Measurements from ENCODE around the gene PCLO.
"Not testable (repeated sequence)": the region's sequence is repeated elsewhere in the genome, so short reads cannot be mapped to it uniquely, and the experiment has no call there.

The PCLO gene

DNA sequence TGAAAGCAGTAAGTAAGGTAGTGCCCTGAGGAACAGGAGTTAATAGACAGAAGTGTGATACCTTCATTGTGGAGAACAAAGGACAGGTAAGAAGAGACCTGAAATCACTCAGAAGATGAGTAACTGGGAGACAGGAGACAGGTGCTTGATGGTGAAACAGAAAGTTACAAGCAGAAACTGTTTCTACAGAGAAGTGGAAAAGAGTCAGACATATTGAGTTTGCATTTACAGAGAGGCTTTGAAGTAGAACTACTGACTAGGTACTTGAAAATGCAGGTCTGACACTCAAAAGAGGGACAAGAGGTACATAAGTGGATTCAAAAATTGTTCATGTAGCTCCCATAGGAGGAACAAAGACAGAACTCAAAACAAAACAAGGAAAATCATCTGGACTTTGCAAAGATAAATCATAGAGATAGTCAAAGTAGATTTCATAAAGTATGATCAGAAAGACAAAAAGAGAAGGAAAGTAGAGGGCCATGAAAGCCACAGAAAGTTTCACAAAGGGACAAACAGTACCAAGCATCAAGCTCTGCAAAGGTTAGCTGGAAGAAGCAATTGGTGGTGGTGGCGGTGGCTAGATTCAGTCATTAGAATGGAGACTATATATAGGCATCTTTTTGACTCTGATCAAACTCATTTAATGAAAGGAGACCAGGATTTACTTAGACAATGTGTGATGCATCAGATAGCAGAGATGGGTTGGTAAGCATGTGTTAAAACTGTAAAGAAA lies 198.4 kb downstream of the PCLO start:
- no peak for DNase-seq (ENCODE audit: low read depth)

DNA sequence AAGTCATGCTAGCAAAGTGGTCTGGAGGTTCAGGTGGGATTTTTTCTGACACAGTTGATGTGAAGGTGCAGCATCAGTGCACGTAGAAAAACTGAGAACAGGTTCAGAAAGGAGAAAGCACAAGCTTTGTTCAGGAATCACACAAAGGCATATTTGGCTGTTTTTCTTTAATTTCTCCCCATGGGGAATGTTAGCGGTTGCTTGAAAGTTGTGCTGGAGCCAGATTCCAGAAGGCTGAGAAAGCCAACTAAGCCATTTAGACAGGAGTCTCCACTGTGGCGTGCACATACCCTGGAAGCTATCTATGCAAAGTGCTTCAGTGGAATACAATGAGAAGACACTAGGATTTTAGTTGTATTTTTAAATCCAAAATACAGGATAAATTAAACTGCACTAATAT lies 201.4 kb downstream of the PCLO start:
- no peak for DNase-seq (ENCODE audit: low read depth)

DNA sequence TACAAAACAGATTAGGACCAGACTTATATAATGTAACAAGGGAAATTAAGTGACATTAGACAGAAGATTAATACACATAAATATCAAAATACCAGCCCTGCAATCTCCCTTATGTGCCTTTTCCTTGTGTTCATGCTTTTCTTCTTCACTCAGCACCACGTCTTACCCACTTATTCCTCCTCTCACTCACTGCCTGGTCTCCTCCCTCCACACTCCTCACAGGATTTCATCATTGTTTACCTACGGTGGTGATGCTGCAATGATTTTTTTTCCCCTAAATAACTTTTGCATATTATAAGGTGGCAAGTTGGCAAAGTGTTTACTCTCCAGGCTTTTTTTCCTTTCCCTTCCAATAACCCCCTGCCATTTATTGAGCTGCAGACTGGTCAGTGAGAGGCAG lies 203.2 kb downstream of the PCLO start:
- no peak for DNase-seq (ENCODE audit: low read depth)

DNA sequence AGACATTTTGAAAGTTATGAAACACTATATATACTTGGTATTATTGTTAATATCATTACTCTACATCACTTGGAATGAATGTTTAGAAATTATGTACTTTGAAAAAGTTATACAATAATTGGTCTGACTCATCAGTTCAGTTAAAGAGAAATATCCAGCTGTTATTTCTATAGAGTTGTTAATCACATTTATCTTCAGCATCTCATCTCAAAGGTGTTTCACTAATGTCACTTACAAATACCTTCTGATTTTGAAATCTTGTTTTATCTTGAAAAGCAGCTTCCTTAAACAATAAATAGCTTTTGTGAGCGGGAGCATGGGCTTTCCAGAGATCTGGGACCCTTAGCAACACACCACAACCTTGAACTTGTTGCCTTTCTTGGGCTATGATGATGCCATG lies 205.2 kb downstream of the PCLO start:
- DNase-seq (ENCODE audit: low read depth): no peak

DNA sequence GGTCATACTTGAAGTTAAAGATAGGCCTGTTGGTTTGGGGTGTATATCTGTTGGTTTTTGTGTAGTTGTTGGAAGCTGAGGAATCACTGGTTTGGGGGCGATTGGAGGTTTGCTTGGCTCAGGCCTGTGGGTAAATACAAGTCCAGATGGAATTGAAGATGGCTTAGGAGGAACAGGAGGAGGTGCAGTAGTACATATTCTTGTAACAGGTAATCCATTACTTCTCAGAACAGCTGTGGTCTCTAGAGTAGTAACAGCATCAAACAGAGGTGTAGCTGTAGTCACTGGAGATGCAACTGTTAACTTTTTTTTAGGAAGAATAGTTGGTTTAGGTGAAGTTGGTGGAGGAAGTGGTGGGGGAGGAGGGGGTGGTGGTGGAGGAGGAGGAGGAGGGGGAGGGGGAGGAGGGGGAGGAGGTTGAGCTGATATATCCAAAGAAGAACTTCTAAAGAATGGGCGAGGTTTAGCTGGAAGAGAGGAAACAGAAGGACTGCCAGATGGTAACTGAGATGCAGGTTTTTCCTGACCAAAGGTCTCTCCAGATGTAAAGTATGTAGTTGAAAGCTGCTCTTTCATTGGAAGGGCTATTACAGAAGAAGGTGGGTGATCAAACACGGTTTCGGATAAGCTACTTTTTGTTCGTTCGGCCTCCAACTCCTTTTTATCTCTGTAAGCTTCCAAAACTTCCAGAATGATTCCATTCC lies 209.2 kb downstream of the PCLO start:
- DNase-seq (ENCODE audit: low read depth): no peak

DNA sequence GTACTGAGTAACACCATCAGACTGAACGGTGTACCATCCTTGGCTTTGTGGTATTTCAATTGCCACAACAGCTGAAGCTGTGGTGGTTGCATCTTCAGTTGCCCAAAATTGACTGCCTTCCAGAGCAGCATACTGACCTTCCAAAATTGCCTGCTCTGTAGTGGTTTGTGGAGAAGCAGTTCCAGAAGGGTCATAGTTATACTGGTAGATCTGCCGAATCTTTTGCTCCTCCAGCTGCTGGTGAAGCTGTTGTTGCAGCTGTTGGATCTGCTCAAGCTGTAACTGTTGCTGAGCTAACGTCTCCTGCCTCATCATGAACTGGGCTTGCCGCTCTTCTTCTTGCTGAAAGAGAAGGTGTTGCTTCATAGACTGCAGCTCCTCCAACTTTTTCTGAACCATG lies 212.2 kb downstream of the PCLO start:
- DNase-seq (ENCODE audit: low read depth): no peak

DNA sequence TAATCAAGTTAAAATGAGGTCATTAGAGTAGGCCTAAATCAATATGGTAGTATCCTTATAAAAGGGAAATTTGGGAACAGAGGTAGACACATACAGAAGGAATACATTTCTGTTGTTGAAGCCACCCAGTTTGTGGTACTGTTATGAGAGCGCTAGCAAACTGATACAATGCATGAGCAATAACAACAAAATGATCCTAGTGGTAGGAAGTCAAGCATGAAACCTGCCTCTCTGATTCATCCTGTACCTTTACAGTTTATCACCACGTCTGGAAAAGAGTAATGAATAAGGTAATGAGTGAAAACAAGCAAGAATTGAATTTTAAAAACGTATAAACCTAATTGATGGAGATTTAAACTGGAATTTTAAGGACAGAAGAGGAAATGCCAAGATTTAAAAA lies 217.2 kb downstream of the PCLO start:
- DNase-seq (ENCODE audit: low read depth): no peak

DNA sequence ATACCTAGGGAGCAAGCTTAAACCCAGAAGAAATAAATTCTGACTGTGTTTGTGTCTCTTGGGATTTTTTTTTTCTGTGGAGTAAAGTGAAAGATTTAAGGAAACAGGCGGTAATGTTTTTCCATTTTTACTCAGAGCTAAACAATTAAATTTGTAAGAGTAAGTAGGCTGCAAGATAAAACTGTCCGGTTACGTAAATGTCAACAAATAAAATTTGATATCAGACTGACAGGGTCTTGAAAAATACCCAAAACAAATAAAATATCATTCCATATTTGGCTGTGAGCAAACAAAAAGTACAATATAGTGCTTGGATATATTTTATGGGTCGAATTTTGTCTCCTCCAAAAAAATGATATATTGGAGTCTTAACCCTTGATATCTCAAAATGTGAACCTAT lies 217.6 kb downstream of the PCLO start:
- DNase-seq (ENCODE audit: low read depth): no peak

DNA sequence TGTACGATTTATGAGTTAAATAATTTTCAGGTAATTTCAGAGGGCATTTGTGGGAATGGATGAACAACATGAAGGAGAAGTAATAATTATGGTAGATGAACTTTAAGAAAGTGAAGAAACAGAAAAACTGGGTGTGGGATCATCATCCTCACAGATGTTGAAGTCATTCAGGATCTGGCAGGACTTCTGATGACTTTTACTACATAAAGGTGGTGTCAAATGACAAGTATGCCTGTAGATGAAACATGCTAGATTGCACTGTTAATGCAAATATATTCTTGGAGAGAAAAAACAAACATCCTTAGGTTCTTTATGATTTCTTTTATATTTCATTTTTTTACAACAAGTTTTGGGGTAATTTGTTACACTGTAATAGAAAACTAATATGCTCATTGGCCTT lies 230.2 kb downstream of the PCLO start:
- DNase-seq (ENCODE audit: low read depth): no peak

DNA sequence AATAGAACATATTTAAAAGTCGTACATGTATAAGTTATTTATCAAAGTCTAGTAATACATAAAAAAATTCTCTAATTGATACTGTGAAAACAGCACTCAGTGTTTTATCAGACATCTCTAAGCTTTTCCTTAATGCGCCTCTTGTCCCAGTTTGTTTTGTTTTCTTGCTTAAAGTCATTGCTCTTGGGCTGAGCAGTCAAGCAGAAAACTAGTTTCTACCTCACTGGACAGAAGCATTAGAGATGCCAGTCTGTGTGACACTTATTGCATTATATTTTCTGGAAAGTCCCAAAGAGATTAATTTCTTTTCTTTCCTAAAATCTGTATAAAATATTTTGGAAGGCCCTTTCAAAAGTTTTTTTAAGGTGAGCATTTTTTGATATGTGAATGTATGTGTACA lies 236.2 kb downstream of the PCLO start:
- DNase-seq (ENCODE audit: low read depth): no peak

DNA sequence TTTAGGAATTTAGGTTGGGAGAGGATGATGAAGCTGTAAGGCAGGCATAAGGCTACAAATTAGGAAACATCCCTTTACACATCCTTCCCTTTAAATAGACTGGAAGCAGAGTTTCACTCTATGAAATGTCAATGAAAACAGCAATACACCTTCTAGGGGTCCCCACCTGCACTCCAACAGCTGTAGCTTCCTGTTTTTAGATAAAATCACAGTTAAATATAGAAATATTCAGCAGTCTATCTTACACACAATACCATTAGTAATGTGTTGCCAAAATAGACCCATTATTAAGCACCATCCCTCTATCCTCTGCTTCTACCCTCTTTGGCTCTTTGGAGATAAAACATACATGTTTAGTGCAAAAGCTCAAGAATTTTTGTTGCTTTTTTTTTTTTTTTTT lies 237.4 kb downstream of the PCLO start:
- DNase-seq (ENCODE audit: low read depth): no peak

DNA sequence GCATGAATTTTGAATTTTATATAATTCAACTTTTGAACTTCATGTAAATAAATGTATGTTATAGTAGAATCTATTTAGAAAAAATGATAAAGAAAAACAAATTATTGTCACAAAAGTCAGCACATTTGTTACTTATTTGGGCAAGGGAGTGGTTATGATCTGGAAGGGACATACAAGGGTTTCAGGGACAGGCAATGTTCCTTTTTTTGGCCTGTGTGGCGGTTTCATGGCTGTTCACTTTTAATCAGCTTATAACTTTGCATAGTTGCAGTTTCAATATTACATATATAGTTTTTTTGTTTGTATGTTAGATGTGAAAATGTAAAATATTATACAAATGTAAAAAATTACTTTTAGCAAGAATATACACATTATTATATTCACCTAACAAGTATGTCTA lies 256.2 kb downstream of the PCLO start:
- DNase-seq (ENCODE audit: low read depth): no peak

DNA sequence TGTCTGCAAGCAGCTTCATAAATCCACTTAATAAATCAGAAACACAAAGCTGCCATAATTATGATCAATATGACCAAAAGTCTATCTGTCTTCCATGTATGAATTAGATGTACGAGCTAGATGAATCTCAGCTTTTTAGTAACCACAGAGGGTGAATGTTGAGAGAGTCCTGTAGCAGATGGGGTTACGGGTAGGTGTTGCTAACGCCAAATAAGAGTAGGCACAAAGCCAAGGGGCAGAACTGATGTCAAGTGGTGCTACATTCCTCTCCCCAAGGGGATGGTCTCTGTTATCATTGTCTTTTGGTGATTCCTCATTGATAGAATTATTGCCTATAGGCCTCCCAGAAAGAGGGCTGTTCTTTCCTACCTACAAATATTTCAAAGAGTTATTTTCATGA lies 257.8 kb downstream of the PCLO start:
- DNase-seq (ENCODE audit: low read depth): no peak

DNA sequence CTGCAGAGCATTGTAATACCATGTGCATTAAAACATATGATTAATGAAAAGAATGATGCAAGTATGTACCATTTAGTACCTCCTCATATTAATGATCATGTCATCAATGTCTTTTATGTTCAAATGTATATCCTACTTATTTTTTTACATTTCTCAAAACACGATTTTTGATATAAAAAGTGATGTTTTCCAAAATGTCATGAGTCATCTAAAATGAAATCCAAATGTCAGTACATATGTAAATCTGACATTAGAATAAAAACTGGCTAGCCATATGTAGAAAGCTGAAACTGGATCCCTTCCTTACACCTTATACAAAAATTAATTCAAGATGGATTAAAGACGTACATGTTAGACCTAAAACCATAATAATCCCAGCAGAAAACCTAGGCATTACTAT lies 261.6 kb downstream of the PCLO start:
- DNase-seq (ENCODE audit: low read depth): not testable (repeated sequence)

DNA sequence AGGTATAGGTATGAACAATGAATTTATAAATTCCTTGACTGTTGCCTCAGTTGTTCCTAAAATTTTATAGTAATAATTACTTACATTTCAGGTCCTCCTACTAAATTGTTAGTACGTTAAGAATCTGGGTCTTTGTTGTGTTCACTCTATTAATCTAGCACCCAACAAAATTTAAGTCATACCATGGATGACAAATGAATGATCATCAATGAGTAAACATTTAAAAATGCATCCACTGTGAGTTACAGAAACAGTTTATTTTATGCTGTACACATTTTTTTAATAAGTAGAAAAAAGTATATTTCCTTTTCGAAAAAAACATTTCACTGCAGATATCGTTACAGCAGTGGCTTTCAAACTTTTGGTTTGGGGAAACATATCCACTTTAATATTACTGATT lies 265.2 kb downstream of the PCLO start:
- DNase-seq (ENCODE audit: low read depth): no peak

DNA sequence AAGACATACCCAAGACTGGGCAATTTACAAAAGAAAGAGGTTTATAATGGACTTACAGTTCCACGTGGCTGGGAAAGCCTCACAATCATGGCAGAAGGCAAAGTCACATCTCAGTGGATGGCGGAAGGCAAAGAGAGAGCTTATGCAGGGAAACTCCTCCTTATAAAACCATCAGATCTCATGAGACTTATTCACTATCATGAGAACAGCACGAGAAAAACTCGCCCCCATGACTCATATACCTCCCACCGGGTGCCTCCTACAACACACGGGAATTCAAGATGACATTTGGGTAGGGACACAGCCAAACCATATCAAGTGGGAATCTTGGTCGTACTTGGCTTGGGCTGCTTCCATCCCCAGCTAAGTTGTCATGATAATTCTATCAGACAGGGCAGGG lies 268.3 kb downstream of the PCLO start:
- not testable (repeated sequence) for DNase-seq (ENCODE audit: low read depth)

DNA sequence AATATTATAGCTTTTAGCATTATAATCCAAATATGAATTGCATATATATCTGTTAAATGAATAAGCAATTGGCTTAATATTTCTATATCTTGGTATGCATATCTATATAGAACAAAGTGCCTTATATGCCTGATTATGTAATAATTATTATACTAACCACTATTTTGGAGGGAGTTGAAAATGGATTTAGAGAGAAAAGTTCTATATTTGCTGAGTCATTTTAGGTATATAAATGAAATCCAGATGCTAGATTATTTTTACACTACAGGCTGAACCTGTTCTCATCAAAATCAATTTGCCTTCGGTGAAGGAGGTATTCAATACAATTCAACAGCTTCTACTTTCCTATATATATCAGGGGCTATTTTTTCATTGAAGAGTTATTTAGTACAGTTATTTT lies 276.4 kb downstream of the PCLO start:
- no peak for DNase-seq (ENCODE audit: low read depth)

DNA sequence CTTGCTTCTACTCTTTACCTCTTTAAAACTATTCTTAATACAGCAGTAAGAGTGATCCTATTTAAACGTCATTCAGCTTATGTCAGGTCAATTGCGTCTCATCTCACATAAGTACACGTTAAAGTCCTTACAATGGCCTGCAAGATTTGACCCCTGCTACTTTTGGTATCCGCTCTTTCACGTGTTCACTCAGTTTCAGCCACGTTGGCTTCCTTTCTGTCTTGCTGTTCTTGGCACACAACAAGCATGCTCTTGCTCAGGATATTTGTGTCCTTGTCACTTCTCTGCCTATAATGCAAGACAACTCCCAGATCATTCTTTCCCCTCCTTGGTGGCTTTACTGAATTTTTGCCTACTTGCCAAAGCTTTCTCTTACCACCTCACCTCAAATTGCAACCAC lies 296.8 kb downstream of the PCLO start:
- DNase-seq (ENCODE audit: low read depth): no peak

DNA sequence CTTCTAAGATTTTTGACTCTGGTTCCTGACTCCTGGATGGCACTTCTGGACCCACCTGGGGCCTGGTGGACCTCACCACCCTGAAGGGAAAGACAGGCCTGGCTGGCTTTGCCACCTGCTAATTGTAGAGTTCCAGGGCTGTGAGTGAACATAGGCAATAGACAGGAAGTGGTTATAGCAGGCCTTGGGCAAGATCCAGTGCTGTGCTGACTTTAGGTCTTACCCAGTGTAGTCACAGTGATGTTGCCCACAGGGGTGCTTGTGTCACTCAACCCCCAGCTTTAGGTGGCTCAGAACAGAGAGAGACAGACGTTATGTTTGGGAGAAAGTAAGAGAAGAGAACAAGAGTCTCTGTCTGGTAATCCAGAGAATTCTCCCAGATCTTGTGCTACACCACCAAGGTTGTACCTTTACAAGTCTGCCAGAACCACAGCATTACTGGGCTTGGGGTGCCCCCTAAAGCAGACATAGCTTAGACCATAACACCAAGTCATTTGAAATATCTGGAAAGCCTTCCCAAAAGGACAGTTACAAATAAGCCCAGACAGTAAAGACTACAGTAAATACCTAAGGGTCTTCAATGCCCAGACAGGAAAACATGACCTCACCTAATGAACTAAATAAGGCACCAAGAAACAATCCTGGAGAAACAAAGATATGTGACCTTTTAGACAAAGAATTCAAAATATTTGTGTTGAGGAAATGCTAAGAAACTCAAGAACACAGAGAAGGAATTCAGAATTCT lies 303.4 kb downstream of the PCLO start:
- DNase-seq (ENCODE audit: low read depth): peak; percentile 16

DNA sequence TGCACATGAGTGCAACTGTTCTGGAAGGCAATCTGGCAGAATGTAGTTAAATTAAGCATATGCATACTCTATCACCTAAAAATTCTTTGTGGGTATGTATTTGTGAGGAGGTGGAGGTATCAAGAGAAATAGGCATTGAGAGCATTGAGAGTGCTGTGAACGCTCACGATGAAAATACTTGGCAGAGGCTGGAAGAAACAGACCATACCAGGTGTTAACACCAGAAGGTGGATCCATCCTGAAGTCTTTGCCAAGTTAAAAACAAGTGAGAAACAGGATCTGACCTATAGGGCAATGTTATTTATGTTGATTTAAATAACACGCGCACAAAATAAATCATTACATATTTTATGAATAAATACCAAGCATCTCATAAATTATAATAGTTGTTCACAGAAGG lies 311.6 kb downstream of the PCLO start:
- DNase-seq (ENCODE audit: low read depth): no peak

DNA sequence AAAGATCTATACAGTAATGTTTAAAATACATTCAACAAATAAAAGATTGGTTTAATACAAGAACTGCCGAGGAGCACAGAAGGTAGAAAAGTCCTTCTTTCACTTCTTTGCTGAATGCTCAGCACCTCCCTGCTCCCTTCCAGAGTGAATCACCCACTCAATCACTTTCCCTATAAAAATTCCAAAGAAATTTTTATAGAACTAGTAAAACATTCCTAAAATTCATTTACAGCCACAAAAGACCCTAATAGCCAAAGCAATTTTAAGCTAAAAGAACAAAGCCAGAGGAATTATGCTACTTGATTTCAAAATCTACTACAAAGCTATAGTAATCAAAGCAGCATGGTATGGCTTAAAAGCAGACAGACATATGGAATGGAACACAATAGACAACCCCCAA lies 320.9 kb downstream of the PCLO start:
- DNase-seq (ENCODE audit: low read depth): peak; percentile 1

DNA sequence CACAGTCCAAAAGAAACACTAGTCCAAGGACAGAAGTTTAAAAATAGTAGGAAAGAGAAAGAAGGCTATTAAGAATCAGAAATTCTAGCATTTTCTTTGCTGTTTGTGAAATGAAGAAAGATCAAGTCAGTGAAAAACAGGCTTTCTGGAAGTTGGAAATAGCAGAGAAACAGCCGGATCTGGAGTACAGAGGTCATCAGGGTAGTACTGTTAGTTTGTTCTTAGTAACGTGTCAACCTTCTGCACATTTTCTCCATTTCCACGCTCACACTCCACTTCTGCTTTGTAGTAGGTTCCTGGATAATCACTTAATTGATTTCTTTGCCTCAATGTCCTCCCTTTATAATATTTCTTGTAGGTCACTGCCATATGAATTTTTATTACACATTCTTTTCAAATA lies 322.6 kb downstream of the PCLO start:
- no peak for DNase-seq (ENCODE audit: low read depth)

DNA sequence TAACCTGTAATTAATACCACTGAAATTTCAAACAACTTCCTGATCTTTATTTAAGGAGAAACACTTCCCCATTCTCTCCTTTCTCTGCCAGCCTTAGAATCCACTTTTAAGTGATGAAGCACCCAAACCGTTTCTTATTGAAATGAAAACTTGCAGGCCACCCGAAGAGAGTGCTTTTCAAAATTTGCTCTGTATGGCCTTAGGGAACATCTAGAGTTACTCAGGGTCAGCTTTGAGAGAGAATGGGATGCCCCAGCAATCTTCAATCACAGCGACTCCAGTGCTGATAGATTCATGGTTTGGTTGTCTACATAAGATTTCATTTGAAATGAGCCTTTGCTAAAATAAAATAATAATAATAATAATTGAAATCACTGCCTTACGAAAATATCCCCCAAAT lies 323.1 kb downstream of the PCLO start:
- no peak for DNase-seq (ENCODE audit: low read depth)

Measured in amniotic epithelial cell (primary cell).